PFSK-1 (cell line): Measurements from ENCODE around the gene NT5DC3.

Source experiments
- FOXP2 ChIP-seq: optimal IDR thresholded peaks from 2 replicates; pipeline ENCODE3; 2011; ENCODE audit warnings: borderline replicate concordance, control low read depth, inconsistent platforms; ENCODE audit not compliant: insufficient read depth; ENCODE audit errors: extremely low read length, extremely low read depth
- POLR2AphosphoS5 ChIP-seq: IDR thresholded peaks from 2 replicates; pipeline ENCODE4 v1.6.1; 2012; ENCODE audit warnings: low read depth, mild to moderate bottlenecking, control low read depth, low read length, moderate library complexity
- REST ChIP-seq, 2 experiments: IDR thresholded peaks; 2 replicates each; pipeline versions ENCODE4 v1.6.1 to v1.8.0; 2011 to 2012; ENCODE audit warnings: low read depth in 2 of 2, low read length in 2 of 2, control low read depth in 1 of 2, inconsistent platforms in 1 of 2, mild to moderate bottlenecking in 1 of 2, moderate library complexity in 1 of 2; ENCODE audit not compliant: insufficient read depth in 1 of 2
- SIN3A ChIP-seq: IDR thresholded peaks from 2 replicates; pipeline ENCODE4 v1.6.1; 2012; ENCODE audit warnings: mild to moderate bottlenecking, low read length, moderate library complexity, borderline replicate concordance; ENCODE audit not compliant: insufficient read depth
- TAF1 ChIP-seq: IDR thresholded peaks from 2 replicates; pipeline ENCODE4 v1.6.1; 2012; ENCODE audit warnings: low read length, control low read depth, borderline replicate concordance; ENCODE audit not compliant: insufficient read depth

GRCh38 chr12:103813426-103813825 is 27.6 kb downstream of the NT5DC3 start:
- TF ChIP-seq POLR2AphosphoS5 = no peak
- no peak for TF ChIP-seq TAF1
- TF ChIP-seq REST (IDR thresholded peaks at IDR 0.05; ENCODE audit: insufficient read depth in 1 of 2, low read depth in 2 of 2, low read length in 2 of 2) = no peak
- no peak for TF ChIP-seq FOXP2
- no peak for TF ChIP-seq SIN3A
